ENCODE measurements around the gene ANXA5.
"Not testable (repeated sequence)": the region's sequence is repeated elsewhere in the genome, so short reads cannot be mapped to it uniquely, and the experiment has no call there.

Gene ANXA5

GRCh38 chr4:121676345-121677075, 20.3 kb downstream of the ANXA5 start:
- DNase-seq: no peak

GRCh38 chr4:121675715-121676114, 21.1 kb downstream of the ANXA5 start:
- no peak for DNase-seq

- DNase-seq: no peak
Observed at GRCh38 chr4:121674696-121675095, 22.1 kb downstream of the ANXA5 start.

GRCh38 chr4:121674191-121674590, 22.6 kb downstream of the ANXA5 start:
- DNase-seq: no peak

- DNase-seq: no peak
Observed at GRCh38 chr4:121669163-121669550, 27.6 kb downstream of the ANXA5 start.

- DNase-seq: no peak
Observed at GRCh38 chr4:121668368-121669162, 28.2 kb downstream of the ANXA5 start.

GRCh38 chr4:121666091-121666679, 30.6 kb downstream of the ANXA5 start:
- no peak for DNase-seq

GRCh38 chr4:121665371-121665770, 31.4 kb downstream of the ANXA5 start:
- DNase-seq: no peak

GRCh38 chr4:121662225-121662624, 34.6 kb downstream of the ANXA5 start:
- DNase-seq: no peak

GRCh38 chr4:121660175-121660933, 36.4 kb downstream of the ANXA5 start:
- not testable (repeated sequence) for DNase-seq

- DNase-seq: no peak
Observed at GRCh38 chr4:121658125-121658524, 38.7 kb downstream of the ANXA5 start.

GRCh38 chr4:121656269-121656641, 40.5 kb downstream of the ANXA5 start:
- no peak for DNase-seq

GRCh38 chr4:121655320-121656268, 41.2 kb downstream of the ANXA5 start:
- DNase-seq: no peak

- no peak for DNase-seq
Observed at GRCh38 chr4:121654738-121655137, 42.0 kb downstream of the ANXA5 start.

- no peak for DNase-seq
Observed at GRCh38 chr4:121653986-121654385, 42.8 kb downstream of the ANXA5 start.

- no peak for DNase-seq
Observed at GRCh38 chr4:121653214-121653613, 43.6 kb downstream of the ANXA5 start.

- no peak for DNase-seq
Observed at GRCh38 chr4:121651597-121651996, 45.2 kb downstream of the ANXA5 start.

- DNase-seq: no peak
Observed at GRCh38 chr4:121650741-121651140, 46.0 kb downstream of the ANXA5 start.

GRCh38 chr4:121648516-121648915, 48.3 kb downstream of the ANXA5 start:
- no peak for DNase-seq

GRCh38 chr4:121642876-121643585, 53.7 kb downstream of the ANXA5 start:
- no peak for DNase-seq

GRCh38 chr4:121642292-121642691, 54.5 kb downstream of the ANXA5 start:
- DNase-seq: no peak

All from activated effector memory CD4-positive, alpha-beta T cell treated with anti-CD3 and anti-CD28 coated beads, Interleukin-2, amount 50 U/mL, for 16 hours (primary cell).